CD4-positive, alpha-beta memory T cell (primary cell): Measurements from ENCODE around the gene FGFR4. TPM values are rescaled to one million over a fixed set of nuclear protein-coding genes. Genes with fewer than 3 reads are reported as not detected.
A peak's percentile ranks its signal among the peaks of the same experiment; 100 is the strongest.

Experiments
- CTCF ChIA-PET: fragments of 350-600 bp; sonication (Branson Sonifier 250); formaldehyde crosslinking; loops from one replicate; lab custom pipeline; 2021; ENCODE audit warnings: inconsistent platforms; ENCODE audit not compliant: partially characterized antibody; lab: Charles Lee
- POLR2A ChIA-PET: fragments of 350-600 bp; sonication (Branson Sonifier 250); formaldehyde crosslinking; loops from one replicate; lab custom pipeline; 2021; ENCODE audit not compliant: partially characterized antibody; lab: Charles Lee
- DNase-seq, 5 donors: peaks; one replicate each; pipeline versions ENCODE4 v3.0.0 to v3.0.0-alpha.2; 2020 to 2022; ENCODE audit warnings: mixed read lengths in 1 of 5
- H3K27ac ChIP-seq: one replicate; pipeline ENCODE4 v1.7.0; 2013; ENCODE audit warnings: low read depth, low read length
- H3K27me3 ChIP-seq: 2 replicates; pipeline ENCODE4 v1.7.0; 2013; ENCODE audit warnings: mild to moderate bottlenecking, low read length, moderate library complexity; ENCODE audit not compliant: insufficient read depth
- H3K36me3 ChIP-seq: 2 replicates; pipeline ENCODE4 v1.7.0; 2013; ENCODE audit warnings: mild to moderate bottlenecking, low read length, moderate library complexity; ENCODE audit not compliant: insufficient read depth
- H3K4me1 ChIP-seq: 2 replicates; pipeline ENCODE4 v1.7.0; 2013; ENCODE audit warnings: mild to moderate bottlenecking, low read length, moderate library complexity; ENCODE audit not compliant: insufficient read depth
- H3K4me3 ChIP-seq, 2 donors: one replicate each; pipeline ENCODE4 v1.7.0; 2013; ENCODE audit warnings: low read length in 2 of 2, mild to moderate bottlenecking in 1 of 2
- H3K9me3 ChIP-seq, 2 donors: one replicate each; pipeline ENCODE4 v1.7.0; 2013; ENCODE audit warnings: low read length in 2 of 2, control low read depth in 1 of 2; ENCODE audit not compliant: control insufficient read depth in 1 of 2
- H3K27ac Mint-ChIP-seq, 7 donors: one replicate each; pipeline ENCODE4 v1.8.0; 2020 to 2021; ENCODE audit warnings: mixed read lengths in 7 of 7, mild to moderate bottlenecking in 6 of 7, inconsistent platforms in 3 of 7, moderate library complexity in 3 of 7
- H3K27me3 Mint-ChIP-seq, 2 donors: one replicate each; pipeline ENCODE4 v1.8.0; 2020 to 2021; ENCODE audit warnings: mixed read lengths in 2 of 2
- H3K36me3 Mint-ChIP-seq, 2 donors: one replicate each; pipeline ENCODE4 v1.8.0; 2020 to 2021; ENCODE audit warnings: mixed read lengths in 2 of 2, inconsistent platforms in 1 of 2, mild to moderate bottlenecking in 1 of 2
- H3K4me1 Mint-ChIP-seq, 4 donors: one replicate each; pipeline ENCODE4 v1.8.0; 2020 to 2021; ENCODE audit warnings: mixed read lengths in 4 of 4, mild to moderate bottlenecking in 1 of 4
- H3K4me3 Mint-ChIP-seq, 8 donors: one replicate each; pipeline ENCODE4 v1.8.0; 2020 to 2021; ENCODE audit warnings: mixed read lengths in 8 of 8, mild to moderate bottlenecking in 7 of 8, moderate library complexity in 6 of 8, inconsistent platforms in 3 of 8
- H3K9me3 Mint-ChIP-seq, 8 donors: one replicate each; pipeline ENCODE4 v1.8.0; 2020 to 2021; ENCODE audit warnings: mixed read lengths in 8 of 8, mild to moderate bottlenecking in 5 of 8, inconsistent platforms in 3 of 8, moderate library complexity in 1 of 8
- intact Hi-C: fragments of 100-400 bp; cut with micrococcal nuclease; formaldehyde crosslinking; loops from one replicate; pipeline ENCODE4 v1.15.1; 2023
- polyA plus RNA-seq, 2 donors: library from polyadenylated mRNA; unstranded; fragments of 300-500 nt; fragmentation: Illumina TruSeq; gene quantifications; one replicate each; pipeline ENCODE4 v1.2.3, GENCODE V29; 2021
- total RNA-seq, 2 experiments: library from RNA; stranded (reverse); gene quantifications; one replicate each; pipeline ENCODE4 v1.2.3, GENCODE V29; 2021

FGFR4 gene
- total and polyA plus RNA-seq, 4 experiments from 2014 or later, result 2.2 to 3.0 TPM; not detected in 2

DNA sequence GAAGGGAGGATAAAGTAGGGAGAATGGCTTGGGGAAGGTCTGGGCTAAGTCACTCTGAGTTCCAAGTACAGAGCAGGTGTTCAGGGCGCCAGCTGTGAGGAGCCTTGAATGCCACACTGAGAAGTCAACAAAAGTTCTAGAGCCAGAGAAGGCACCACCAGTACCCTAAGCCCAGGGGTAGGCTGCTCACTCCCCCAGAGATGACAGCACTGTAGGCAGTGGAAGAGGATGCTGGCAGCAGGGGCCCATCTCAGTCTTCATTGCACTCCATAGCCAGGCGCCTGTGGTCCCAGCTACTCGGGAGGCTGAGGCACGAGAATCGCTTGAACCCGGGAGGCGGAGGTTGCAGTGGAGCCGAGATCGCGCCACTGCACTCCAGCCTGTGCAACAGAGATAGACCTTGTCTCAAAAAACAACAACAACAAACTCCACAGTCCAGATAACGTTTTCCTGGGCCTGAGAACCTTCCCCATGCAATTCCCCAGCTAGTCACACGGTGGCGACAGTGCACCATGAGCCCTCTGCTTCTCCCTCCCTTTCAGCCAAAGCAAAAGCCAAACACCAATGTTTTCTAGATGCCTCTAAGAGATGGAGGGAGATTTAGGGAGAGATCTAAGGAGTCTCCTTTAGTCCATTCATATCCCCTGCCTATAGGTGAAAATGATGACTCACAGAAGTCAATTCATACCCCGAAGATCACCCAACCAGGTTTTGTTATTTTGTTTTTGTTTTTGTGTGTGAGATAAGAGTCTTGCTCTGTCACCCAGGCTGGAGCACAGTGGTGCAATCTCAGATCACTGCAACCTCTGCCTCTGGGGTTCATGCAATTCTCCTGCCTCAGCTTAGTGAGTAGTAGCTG is 27.1 kb downstream of the FGFR4 start:
- no peak overlapping the region for H3K27ac ChIP-seq
- POLR2A ChIA-PET, result interaction anchor here (0.5 to 8.3 kb wide), 6 partner anchors 16 to 288 kb away, joined by 3 to 68 read pairs (median 3); partner anchors contain the start of gene NSD1
- H3K4me1 ChIP-seq, result peaks cover 26% of the 10 kb centered on the region
- Mint-ChIP-seq H3K27me3 (no peaks in the 10 kb centered on the region), H3K27ac (peak overlapping the region in 2 of 7 donors; percentile 31 to 59), H3K9me3 (no peaks in the 10 kb centered on the region), H3K4me1 (peaks cover 11 to 28% (median 17%) of the 10 kb centered on the region in 4 donors), H3K36me3 (no peaks in the 10 kb centered on the region), H3K4me3 (peak overlapping the region in 1 of 8 donors; percentile 24)
- no peaks in the 10 kb centered on the region for H3K36me3 ChIP-seq
- DNase-seq, result peak; percentile 71 to 80 (median 76)
- intact Hi-C loops, result loop anchor here (1.0 to 5.0 kb wide), 6 partner anchors 20 to 453 kb away; partner anchors contain the start of genes NSD1, PRELID1 and RAB24
- no peak overlapping the region for H3K4me3 ChIP-seq
- no peaks in the 10 kb centered on the region for H3K9me3 ChIP-seq
- H3K27me3 ChIP-seq, result no peaks in the 10 kb centered on the region
- CTCF ChIA-PET, result interaction anchor here (0.7 to 7.4 kb wide), 59 partner anchors 8 to 1385 kb away, joined by 3 to 93 read pairs (median 5); partner anchors contain the start of genes FGFR4, NSD1, PRELID1 and RAB24

DNA sequence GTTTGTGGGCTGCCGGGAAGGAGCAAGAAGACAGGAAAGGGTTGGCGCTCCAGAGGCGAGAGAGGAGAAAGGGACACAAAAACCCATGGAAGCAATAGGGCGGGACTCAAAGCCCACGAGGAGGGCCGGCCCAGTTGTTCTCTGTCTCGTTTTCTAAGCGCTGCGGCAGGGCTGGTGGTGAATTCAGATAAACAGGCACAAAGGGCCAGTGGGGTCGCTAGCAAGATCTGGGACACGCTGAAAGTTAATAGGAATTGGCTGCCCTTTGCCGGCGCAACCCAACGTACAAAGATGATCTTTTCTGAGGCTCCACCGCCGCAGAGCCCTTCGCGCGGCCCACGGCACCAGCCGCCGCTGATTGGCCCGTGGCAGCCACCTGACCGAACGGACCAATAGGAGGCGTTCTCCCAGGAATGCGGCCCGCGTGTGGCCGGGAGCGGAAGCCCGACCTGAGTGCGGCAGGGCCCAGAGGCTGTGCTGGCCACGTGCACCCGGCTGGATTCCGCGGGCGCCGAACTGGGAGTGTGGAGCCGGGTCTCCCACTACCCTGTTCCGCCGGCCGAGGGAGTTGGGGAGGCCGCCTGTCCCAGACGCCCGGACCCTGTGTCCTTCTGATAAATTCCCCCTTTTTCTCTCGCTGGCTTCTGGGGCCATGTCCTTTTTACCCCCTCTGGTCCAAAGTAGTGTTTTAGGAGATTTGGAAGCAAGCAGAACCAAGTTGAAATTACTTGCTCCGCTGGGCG is 30.1 kb downstream of the FGFR4 start:
- Mint-ChIP-seq H3K27me3 (no peaks in the 10 kb centered on the region), H3K36me3 (no peaks in the 10 kb centered on the region), H3K4me1 (peaks cover 10 to 28% (median 16%) of the 10 kb centered on the region in 4 donors), H3K27ac (peak overlapping the region; percentile 61 to 92 (median 76)), H3K9me3 (no peaks in the 10 kb centered on the region), H3K4me3 (peak overlapping the region; percentile 57 to 83 (median 76))
- Histone ChIP-seq H3K9me3 (no peaks in the 10 kb centered on the region), H3K36me3 (no peaks in the 10 kb centered on the region), H3K4me3 (peak overlapping the region; percentile 29 to 36), H3K27me3 (no peaks in the 10 kb centered on the region), H3K4me1 (peaks cover 23% of the 10 kb centered on the region), H3K27ac (peak overlapping the region; percentile 24)
- CTCF ChIA-PET, result no interaction called here
- intact Hi-C loops, result loop anchor here (2.0 kb wide), 2 partner anchors 338 to 380 kb away; partner anchors contain the start of gene PDLIM7
- peak; percentile 78 to 82 (median 80) for DNase-seq
- POLR2A ChIA-PET, result interaction anchor here (2.2 to 8.3 kb wide), 2 partner anchors 12 to 18 kb away, joined by 9 to 68 read pairs; partner anchors contain the start of gene NSD1

DNA sequence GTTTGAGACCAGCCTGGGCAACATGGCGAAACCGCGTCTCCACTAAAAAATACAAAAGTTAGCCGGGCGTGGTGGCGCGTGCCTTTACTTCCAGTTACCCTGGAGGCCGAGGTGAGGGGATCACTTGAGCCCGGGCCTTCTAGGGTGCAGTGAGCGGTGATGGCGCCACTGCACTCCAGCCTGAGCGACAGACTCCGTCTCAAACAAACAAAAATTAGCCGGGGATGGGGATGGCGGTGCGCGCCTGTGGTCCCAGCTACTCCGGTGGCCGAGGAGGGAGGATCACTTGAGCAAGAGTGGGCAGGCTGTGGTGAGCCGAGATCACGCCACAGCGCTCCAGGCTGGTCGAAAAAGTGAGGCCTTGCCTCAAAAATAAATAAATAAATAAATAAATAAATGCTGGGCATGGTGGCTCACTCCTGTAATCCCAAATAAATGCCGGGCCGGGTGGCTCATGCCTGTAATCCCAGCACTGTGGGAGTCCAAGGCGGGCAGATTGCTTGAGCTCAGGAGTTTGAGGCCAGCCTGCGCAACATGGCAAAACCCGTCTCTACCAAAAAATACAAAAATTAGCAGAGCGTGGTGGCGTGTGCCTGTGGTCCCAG is 30.8 kb downstream of the FGFR4 start:
- CTCF ChIA-PET, result no interaction called here
- no peak overlapping the region for H3K4me3 ChIP-seq
- no peak for DNase-seq
- Mint-ChIP-seq H3K27ac (peak overlapping the region in 3 of 7 donors; percentile 43 to 91 (median 73)), H3K9me3 (no peaks in the 10 kb centered on the region), H3K27me3 (no peaks in the 10 kb centered on the region), H3K36me3 (no peaks in the 10 kb centered on the region), H3K4me3 (peak overlapping the region in 1 of 8 donors; percentile 75), H3K4me1 (peaks cover 10 to 28% (median 16%) of the 10 kb centered on the region in 4 donors)
- H3K9me3 ChIP-seq, result no peaks in the 10 kb centered on the region
- POLR2A ChIA-PET, result interaction anchor here (2.2 to 8.3 kb wide), 2 partner anchors 11 to 17 kb away, joined by 9 to 68 read pairs; partner anchors contain the start of gene NSD1
- H3K27me3 ChIP-seq, result no peaks in the 10 kb centered on the region
- intact Hi-C loops, result loop anchor here (2.0 kb wide), 2 partner anchors 337 to 379 kb away; partner anchors contain the start of gene PDLIM7
- no peaks in the 10 kb centered on the region for H3K36me3 ChIP-seq
- no peak overlapping the region for H3K27ac ChIP-seq
- peaks cover 20% of the 10 kb centered on the region for H3K4me1 ChIP-seq

DNA sequence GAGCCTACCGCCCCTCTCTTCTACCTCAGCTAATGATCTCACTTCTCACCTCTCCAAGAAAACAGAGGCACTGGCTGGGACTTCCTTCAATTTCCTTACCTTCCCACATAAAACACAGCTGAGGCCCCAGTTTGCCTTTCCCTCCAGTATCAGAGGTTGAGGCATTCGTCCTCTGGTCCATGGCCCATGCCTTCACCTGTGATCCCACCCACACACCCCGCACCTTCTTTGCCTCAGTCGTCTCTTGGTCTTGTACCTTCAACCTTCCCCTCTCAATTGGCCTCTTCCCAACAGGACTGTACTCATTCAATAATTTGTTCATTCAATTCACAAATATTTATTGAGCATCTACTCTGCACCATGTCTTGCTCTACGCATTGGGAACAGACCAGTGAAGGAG is 35.9 kb downstream of the FGFR4 start:
- Histone ChIP-seq H3K36me3 (no peaks in the 10 kb centered on the region), H3K9me3 (no peaks in the 10 kb centered on the region), H3K27me3 (no peaks in the 10 kb centered on the region), H3K4me3 (no peak overlapping the region), H3K4me1 (no peaks in the 10 kb centered on the region), H3K27ac (no peak overlapping the region)
- intact Hi-C loops, result no loop called here
- Mint-ChIP-seq H3K27ac (peak overlapping the region in 1 of 7 donors; percentile 76), H3K9me3 (no peaks in the 10 kb centered on the region), H3K4me3 (no peak overlapping the region), H3K4me1 (peaks cover 0 to 3% (median 0%) of the 10 kb centered on the region in 4 donors), H3K36me3 (no peaks in the 10 kb centered on the region), H3K27me3 (no peaks in the 10 kb centered on the region)
- ChIA-PET CTCF (interaction anchor here (1.2 kb wide), 1 partner anchor 11 kb away, joined by 3 read pairs; no protein-coding TSS in a partner anchor), POLR2A (interaction anchor here (1.0 kb wide), 1 partner anchor 11 kb away, joined by 6 read pairs; the partner anchor contains the start of gene NSD1)
- DNase-seq, result no peak

DNA sequence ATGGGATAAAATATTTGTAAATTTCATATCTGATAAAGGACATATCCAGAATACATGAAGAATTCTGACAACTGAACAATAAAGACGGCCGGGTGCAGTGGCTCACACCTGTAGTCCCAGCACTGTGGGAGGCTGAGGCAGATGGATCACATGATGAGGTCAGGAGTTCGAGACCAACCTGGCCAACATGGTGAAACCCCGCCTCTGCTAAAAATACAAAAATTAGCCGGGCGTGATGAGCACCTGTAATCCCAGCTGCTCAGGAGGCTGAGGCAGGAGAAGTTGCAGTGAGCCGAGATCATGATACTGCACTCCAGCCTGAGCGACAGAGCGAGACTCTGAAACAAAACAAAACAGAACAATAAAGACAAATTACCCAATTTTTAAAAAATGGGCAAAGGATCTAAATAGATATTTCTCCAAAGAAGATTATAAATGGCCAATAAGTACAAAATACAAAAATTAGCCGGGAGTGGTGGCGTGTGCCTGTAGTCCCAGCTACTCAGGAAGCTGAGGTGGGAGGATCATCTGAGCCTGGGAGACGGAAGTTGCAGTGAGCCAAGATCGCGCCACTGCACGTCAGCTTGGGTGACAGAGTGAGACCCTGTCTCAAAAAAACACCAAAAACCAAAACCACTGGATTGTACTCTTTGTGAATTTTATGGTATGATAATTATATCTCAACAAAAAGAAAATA is 37.2 kb downstream of the FGFR4 start:
- no peak for DNase-seq
- Histone ChIP-seq H3K4me1 (peaks cover 10% of the 10 kb centered on the region), H3K9me3 (no peaks in the 10 kb centered on the region), H3K36me3 (no peaks in the 10 kb centered on the region), H3K27me3 (no peaks in the 10 kb centered on the region), H3K4me3 (no peak overlapping the region), H3K27ac (no peak overlapping the region)
- POLR2A ChIA-PET, result interaction anchor here (1.2 kb wide), 1 partner anchor 10 kb away, joined by 7 read pairs; the partner anchor contains the start of gene NSD1
- intact Hi-C loops, result no loop called here
- H3K27me3 Mint-ChIP-seq, result no peaks in the 10 kb centered on the region
- no peaks in the 10 kb centered on the region for H3K36me3 Mint-ChIP-seq
- H3K27ac Mint-ChIP-seq, result peak overlapping the region in 1 of 7 donors; percentile 30
- no peaks in the 10 kb centered on the region for H3K9me3 Mint-ChIP-seq
- H3K4me1 Mint-ChIP-seq, result peaks cover 8 to 10% (median 10%) of the 10 kb centered on the region in 4 donors
- peak overlapping the region in 1 of 8 donors; percentile 12 for H3K4me3 Mint-ChIP-seq
- CTCF ChIA-PET, result interaction anchor here (0.9 to 4.0 kb wide), 2 partner anchors 10 to 53 kb away, joined by 3 to 28 read pairs; no protein-coding TSS in a partner anchor

DNA sequence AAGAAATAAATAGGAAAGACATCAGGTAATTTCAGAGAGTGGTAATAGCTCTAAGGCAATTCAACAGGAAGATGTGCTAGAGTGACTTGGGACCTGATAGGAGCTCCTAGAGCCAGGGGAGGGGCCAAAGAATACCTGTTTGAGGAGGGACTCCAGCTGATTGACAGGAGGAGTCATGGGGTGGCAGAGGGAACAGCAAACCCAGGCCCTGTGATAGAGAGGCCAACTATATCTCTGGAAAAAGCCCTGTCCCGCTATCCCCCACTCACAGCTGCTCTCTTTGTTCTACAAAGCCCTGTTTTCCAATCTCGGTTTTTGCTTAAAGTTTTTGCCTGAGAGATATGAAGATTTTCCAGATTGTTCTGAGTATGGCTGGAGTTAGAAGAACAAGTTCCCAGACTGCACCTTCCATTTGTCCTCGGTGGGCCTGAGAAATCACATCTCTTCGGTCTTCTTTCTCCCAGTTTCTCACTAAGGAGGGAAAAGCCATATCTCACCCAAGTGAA is 37.8 kb downstream of the FGFR4 start:
- Histone ChIP-seq H3K36me3 (no peaks in the 10 kb centered on the region), H3K4me3 (no peak overlapping the region), H3K4me1 (peaks cover 16% of the 10 kb centered on the region), H3K27me3 (no peaks in the 10 kb centered on the region), H3K9me3 (no peaks in the 10 kb centered on the region), H3K27ac (no peak overlapping the region)
- H3K4me1 Mint-ChIP-seq, result peaks cover 14 to 16% (median 16%) of the 10 kb centered on the region in 4 donors
- H3K9me3 Mint-ChIP-seq, result no peaks in the 10 kb centered on the region
- H3K36me3 Mint-ChIP-seq, result no peaks in the 10 kb centered on the region
- intact Hi-C loops, result no loop called here
- H3K27me3 Mint-ChIP-seq, result no peaks in the 10 kb centered on the region
- peak overlapping the region in 1 of 8 donors; percentile 12 for H3K4me3 Mint-ChIP-seq
- CTCF ChIA-PET, result interaction anchor here (0.9 to 4.0 kb wide), 2 partner anchors 10 to 53 kb away, joined by 3 to 28 read pairs; no protein-coding TSS in a partner anchor
- H3K27ac Mint-ChIP-seq, result peak overlapping the region in 3 of 7 donors; percentile 6 to 45 (median 37)
- no peak for DNase-seq
- POLR2A ChIA-PET, result interaction anchor here (1.2 kb wide), 1 partner anchor 9 kb away, joined by 7 read pairs; the partner anchor contains the start of gene NSD1
